H1 (cell line): ENCODE measurements around the gene AFF4. TPM values are rescaled to one million over a fixed set of nuclear protein-coding genes. Genes with fewer than 3 reads are reported as not detected.

Experiments used
- CTCF ChIA-PET: fragments of 300-600 bp; sonication (Branson Sonifier 250); formaldehyde crosslinking; loops from one replicate; lab custom pipeline; 2021; ENCODE audit not compliant: partially characterized antibody; lab: Charles Lee
- POLR2A ChIA-PET: fragments of 300-600 bp; sonication (Branson Sonifier 250); formaldehyde crosslinking; loops from one replicate; lab custom pipeline; 2021; ENCODE audit warnings: inconsistent platforms; ENCODE audit not compliant: partially characterized antibody; lab: Charles Lee
- DNase-seq, 2 experiments: peaks; one replicate each; pipeline versions ENCODE4 v3.0.0 to v3.0.0-alpha.2; 2010 to 2022; ENCODE audit warnings: low spot score in 2 of 2, low read depth in 1 of 2, mixed read lengths in 1 of 2
- FAIRE-seq: peaks from 2 replicates; lab custom pipeline; 2011; peaks lifted over from hg19 to GRCh38; lab: Jason Lieb, UNC
- H2AFZ ChIP-seq: 2 replicates; pipeline ENCODE4 v1.8.1; 2012; ENCODE audit warnings: low read length, inconsistent platforms
- H2AK5ac ChIP-seq: 2 replicates; pipeline ENCODE4 v1.6.1; 2013; ENCODE audit warnings: low read depth, low read length
- H2BK120ac ChIP-seq: replicated peaks from 2 replicates; pipeline ENCODE3; 2013; ENCODE audit warnings: low read depth, low read length, inconsistent platforms
- H2BK12ac ChIP-seq: 2 replicates; pipeline ENCODE4 v1.6.1; 2013; ENCODE audit warnings: low read depth, low read length
- H2BK15ac ChIP-seq: 2 replicates; pipeline ENCODE4 v1.6.1; 2013; ENCODE audit warnings: low read length
- H2BK20ac ChIP-seq: 2 replicates; pipeline ENCODE4 v1.6.1; 2013; ENCODE audit warnings: low read length
- H2BK5ac ChIP-seq: 2 replicates; pipeline ENCODE4 v1.6.1; 2013; ENCODE audit warnings: low read depth, low read length
- H3K14ac ChIP-seq: 2 replicates; pipeline ENCODE4 v1.6.1; 2013; ENCODE audit warnings: inconsistent platforms; ENCODE audit not compliant: insufficient read length
- H3K18ac ChIP-seq: 2 replicates; pipeline ENCODE4 v1.6.1; 2013; ENCODE audit warnings: low read length; ENCODE audit errors: extremely low read depth
- H3K23ac ChIP-seq: 2 replicates; pipeline ENCODE4 v1.6.1; 2013; ENCODE audit warnings: inconsistent platforms; ENCODE audit not compliant: insufficient read length
- H3K23me2 ChIP-seq: 2 replicates; pipeline ENCODE4 v1.6.1; 2013; ENCODE audit warnings: low read depth, low read length
- H3K27ac ChIP-seq: 2 replicates; pipeline ENCODE4 v1.6.1; 2011; ENCODE audit warnings: low read depth, low read length, inconsistent platforms
- H3K27me3 ChIP-seq, 4 experiments: replicated peaks in 1 of 4; 1 replicate in 1 of 4; 2 replicates in 3 of 4; pipeline versions ENCODE4 v1.6.1 to v1.8.1; 2011 to 2013; ENCODE audit warnings: low read length in 3 of 4, mild to moderate bottlenecking in 3 of 4, inconsistent platforms in 2 of 4, mixed read lengths in 2 of 4, moderate library complexity in 1 of 4; ENCODE audit not compliant: control insufficient read depth in 3 of 4, insufficient read depth in 3 of 4; ENCODE audit errors: extremely low read depth in 1 of 4
- H3K36me3 ChIP-seq, 4 experiments: 2 replicates each; pipeline versions ENCODE4 v1.6.1 to v1.8.1; 2011 to 2013; ENCODE audit warnings: mild to moderate bottlenecking in 4 of 4, low read length in 3 of 4, moderate library complexity in 2 of 4, control low read depth in 1 of 4, inconsistent platforms in 1 of 4; ENCODE audit not compliant: insufficient read depth in 4 of 4, control insufficient read depth in 2 of 4
- H3K4ac ChIP-seq: replicated peaks from 2 replicates; pipeline ENCODE3; 2013; ENCODE audit warnings: low read length, low read depth, mixed read lengths, inconsistent platforms; ENCODE audit not compliant: insufficient read length
- H3K4me1 ChIP-seq, 4 experiments: replicated peaks in 1 of 4; 1 replicate in 1 of 4; 2 replicates in 3 of 4; pipeline versions ENCODE4 v1.6.1 to v1.8.1; 2011 to 2013; ENCODE audit warnings: low read length in 3 of 4, inconsistent platforms in 2 of 4, mixed read lengths in 1 of 4; ENCODE audit not compliant: insufficient read depth in 4 of 4, control insufficient read depth in 3 of 4
- H3K4me2 ChIP-seq, 2 experiments: 2 replicates each; pipeline versions ENCODE4 v1.6.1 to v1.8.1; 2011 to 2013; ENCODE audit warnings: low read depth in 2 of 2, low read length in 2 of 2, control low read depth in 1 of 2, inconsistent platforms in 1 of 2, mild to moderate bottlenecking in 1 of 2; ENCODE audit not compliant: insufficient read depth in 1 of 2
- H3K4me3 ChIP-seq, 4 experiments: fragments of 200-600, 300-600 bp in 1 of 4; sonication (generic), shearing (Covaris generic), sonication (Bioruptor Twin) in 1 of 4; 2 replicates each; pipeline versions ENCODE4 v1.5.1 to v1.8.1; 2011 to 2016; ENCODE audit warnings: low read length in 4 of 4, low read depth in 3 of 4, control low read depth in 2 of 4, inconsistent platforms in 2 of 4, mild to moderate bottlenecking in 2 of 4, mixed read lengths in 1 of 4, moderate library complexity in 1 of 4; ENCODE audit not compliant: insufficient read depth in 2 of 4; ENCODE audit errors: extremely low read depth in 1 of 4
- H3K56ac ChIP-seq: replicated peaks from 2 replicates; pipeline ENCODE3; 2013; ENCODE audit warnings: low read depth, mild to moderate bottlenecking, mixed read lengths, low read length, inconsistent platforms; ENCODE audit not compliant: insufficient read length
- H3K79me1 ChIP-seq: 2 replicates; pipeline ENCODE4 v1.6.1; 2013; ENCODE audit warnings: low read depth, low read length, control low read depth
- H3K79me2 ChIP-seq, 2 experiments: 2 replicates each; pipeline versions ENCODE4 v1.6.1 to v1.8.1; 2012 to 2013; ENCODE audit warnings: low read length in 2 of 2, mild to moderate bottlenecking in 2 of 2, inconsistent platforms in 1 of 2; ENCODE audit not compliant: insufficient read depth in 2 of 2, control insufficient read depth in 1 of 2
- H3K9ac ChIP-seq, 4 experiments: replicated peaks in 1 of 4; 1 replicate in 1 of 4; 2 replicates in 3 of 4; pipeline versions ENCODE4 v1.6.1 to v1.8.1; 2011 to 2013; ENCODE audit warnings: low read depth in 3 of 4, low read length in 3 of 4, control low read depth in 2 of 4, mild to moderate bottlenecking in 2 of 4, moderate library complexity in 2 of 4, inconsistent platforms in 1 of 4; ENCODE audit errors: extremely low read depth in 1 of 4
- H3K9me3 ChIP-seq, 2 experiments: 2 replicates each; pipeline versions ENCODE4 v1.6.1 to v1.8.1; 2012 to 2013; ENCODE audit warnings: mild to moderate bottlenecking in 2 of 2, moderate library complexity in 2 of 2, control low read depth in 1 of 2, inconsistent platforms in 1 of 2, low read depth in 1 of 2, low read length in 1 of 2, mixed read lengths in 1 of 2; ENCODE audit not compliant: insufficient read depth in 2 of 2
- H4K20me1 ChIP-seq, 2 experiments: replicated peaks in 1 of 2; 2 replicates each; pipeline versions ENCODE3 to v1.8.1; 2011 to 2013; ENCODE audit warnings: inconsistent platforms in 2 of 2, low read length in 2 of 2, mild to moderate bottlenecking in 1 of 2; ENCODE audit not compliant: insufficient read depth in 2 of 2, control insufficient read depth in 1 of 2
- H4K5ac ChIP-seq: 2 replicates; pipeline ENCODE4 v1.6.1; 2013; ENCODE audit warnings: low read length, low read depth, mixed read lengths, inconsistent platforms; ENCODE audit not compliant: insufficient read length
- H4K8ac ChIP-seq: 2 replicates; pipeline ENCODE4 v1.8.0; 2013; ENCODE audit warnings: mild to moderate bottlenecking, moderate library complexity, low read length, inconsistent platforms; ENCODE audit not compliant: insufficient read depth; ENCODE audit errors: extremely low read depth
- H4K91ac ChIP-seq: replicated peaks from 2 replicates; pipeline ENCODE3; 2013; ENCODE audit warnings: low read length, mixed read lengths, inconsistent platforms; ENCODE audit not compliant: insufficient read length
- KDM5A ChIP-seq: fragments of 200-600 bp; IDR thresholded peaks from 2 replicates; pipeline ENCODE4 v1.7.1; 2012; ENCODE audit warnings: mild to moderate bottlenecking, low read length, inconsistent platforms, mixed read lengths
- PHF8 ChIP-seq: fragments of 200-600 bp; sonication (generic); conservative IDR thresholded peaks from 2 replicates; pipeline ENCODE4 v1.7.1; 2012; ENCODE audit warnings: low read depth, mild to moderate bottlenecking, inconsistent platforms, low read length, moderate library complexity
- TBP ChIP-seq: IDR thresholded peaks from 2 replicates; pipeline ENCODE4 v1.6.1; 2011; ENCODE audit warnings: low read depth, low read length, improper control_type of control experiment
- WGBS, 2 experiments: shearing (Covaris generic) in 1 of 2; methylation state at CpG; one replicate each; pipeline versions ENCODE4 v1.1.6 to v1.1.7; 2013 to 2015; ENCODE audit warnings: low lambda C conversion rate in 2 of 2, mixed read lengths in 2 of 2, inconsistent platforms in 1 of 2, low coverage in 1 of 2, missing lambda C conversion rate in 1 of 2; ENCODE audit not compliant: insufficient replicate concordance in 2 of 2, insufficient coverage in 1 of 2, insufficient read length in 1 of 2; ENCODE audit errors: extremely low coverage in 1 of 2, missing lambda C conversion rate in 1 of 2; 5-methylcytosine and 5-hydroxymethylcytosine counted together
- polyA plus RNA-seq, 7 experiments: library from polyadenylated mRNA; depleted of rRNA in 3 of 7; stranded (reverse) in 5 of 7; unstranded in 2 of 7; fragments of >200 nt in 5 of 7; fragments of 200-250 nt in 2 of 7; gene quantifications; 1 replicate in 5 of 7; 2 replicates in 1 of 7; 4 replicates in 1 of 7; pipeline versions ENCODE4 v1.2.1 to v1.2.3, GENCODE V29; 2011 to 2013; ENCODE audit warnings: missing spikeins in 2 of 7, mixed read lengths in 2 of 7
- total RNA-seq: library from RNA; stranded (reverse); fragmentation: NEBNext Ultra II Directional; extraction: Animal tissue kit (Norgen Biotek cat#: 25700); gene quantifications from 2 replicates; pipeline ENCODE4 v1.2.1, GENCODE V29; 2021

The AFF4 gene
- total and polyA plus RNA-seq, 2 of the 8 experiments (the other 6 are each of a cell fraction or from before 2014, with no cell fraction given): 12.0 to 61.4 TPM

GRCh38 chr5:132884548-132884947, 78.9 kb downstream of the AFF4 start:
- no peaks in the 10 kb centered on the region for H3K27me3 ChIP-seq
- H2BK5ac ChIP-seq: no peak overlapping the region
- no peaks in the 10 kb centered on the region for H3K79me1 ChIP-seq
- H2BK20ac ChIP-seq: no peak overlapping the region
- no peak overlapping the region for H2BK120ac ChIP-seq
- H3K14ac ChIP-seq: no peak overlapping the region
- FAIRE-seq (no peak), DNase-seq (no peak)
- no peak overlapping the region for H2BK15ac ChIP-seq
- H2AFZ ChIP-seq: no peak overlapping the region
- H3K4me1 ChIP-seq: no peaks in the 10 kb centered on the region
- no peaks in the 10 kb centered on the region for H3K79me2 ChIP-seq
- peaks cover 12 to 73% (median 47%) of the 10 kb centered on the region in 4 experiments for H3K36me3 ChIP-seq
- no peak for TF ChIP-seq TBP
- TF ChIP-seq KDM5A: no peak
- TF ChIP-seq PHF8: no peak
- no peak overlapping the region for H2BK12ac ChIP-seq
- no peak overlapping the region for H3K4me2 ChIP-seq
- POLR2A ChIA-PET: interaction anchor here (1.3 kb wide), 1 partner anchor 16 kb away, joined by 3 read pairs; no protein-coding TSS in a partner anchor
- peaks cover 0 to 2% of the 10 kb centered on the region in 2 experiments for H4K20me1 ChIP-seq
- no peak overlapping the region for H3K56ac ChIP-seq
- no peak overlapping the region for H4K8ac ChIP-seq
- H2AK5ac ChIP-seq: no peak overlapping the region
- no peak overlapping the region for H3K27ac ChIP-seq
- CTCF ChIA-PET: interaction anchor here (1.0 to 2.6 kb wide), 8 partner anchors 11 to 61 kb away, joined by 3 to 10 read pairs (median 5); partner anchors contain the start of genes GDF9, LEAP2 and UQCRQ
- no peak overlapping the region for H3K18ac ChIP-seq
- H4K91ac ChIP-seq: no peak overlapping the region
- H3K9ac ChIP-seq: no peak overlapping the region
- no peak overlapping the region for H3K4ac ChIP-seq
- WGBS, 2 experiments: 91% methylated on average over 2 of the region's 2 CpGs; no CpG with 5 or more reads in 1 of the 2 experiments
- no peak overlapping the region for H4K5ac ChIP-seq
- H3K23ac ChIP-seq: no peak overlapping the region
- H3K23me2 ChIP-seq: no peaks in the 10 kb centered on the region
- H3K4me3 ChIP-seq: no peak overlapping the region
- H3K9me3 ChIP-seq: no peaks in the 10 kb centered on the region
